Aorta (tissue), 5 donors: ENCODE results near the gene DTD1. TPM values are rescaled to one million over a fixed set of nuclear protein-coding genes. Genes with fewer than 3 reads are reported as not detected.
A peak's percentile ranks its signal among the peaks of the same experiment; 100 is the strongest.

Experiments used
- ATAC-seq: fragments of 200-7000 bp; cut with Tn5 transposase; one replicate; pipeline ENCODE4 v1.9.1; 2022; ENCODE audit warnings: moderate library complexity; ENCODE audit not compliant: low FRiP score
- DNase-seq, 2 donors: peaks; one replicate each; pipeline ENCODE4 v3.0.0-alpha.2; 2020
- H3K27ac ChIP-seq, 2 donors: one replicate each; pipeline ENCODE4 v1.5.1; 2013; ENCODE audit warnings: low read length in 2 of 2, mild to moderate bottlenecking in 2 of 2, moderate library complexity in 2 of 2, control low read depth in 1 of 2, inconsistent platforms in 1 of 2, low read depth in 1 of 2
- H3K27me3 ChIP-seq, 2 donors: one replicate each; pipeline ENCODE4 v1.6.1; 2013; ENCODE audit warnings: control low read depth in 1 of 2, low read length in 1 of 2, mild to moderate bottlenecking in 1 of 2, moderate library complexity in 1 of 2; ENCODE audit not compliant: insufficient read depth in 2 of 2, control insufficient read depth in 1 of 2
- H3K36me3 ChIP-seq, 2 donors: one replicate each; pipeline ENCODE4 v1.6.1; 2013; ENCODE audit warnings: control low read depth in 1 of 2, low read length in 1 of 2, mild to moderate bottlenecking in 1 of 2; ENCODE audit not compliant: insufficient read depth in 2 of 2, control insufficient read depth in 1 of 2
- H3K4me1 ChIP-seq, 2 donors: one replicate each; pipeline ENCODE4 v1.6.1; 2013; ENCODE audit warnings: low read length in 2 of 2, control low read depth in 1 of 2, mild to moderate bottlenecking in 1 of 2, moderate library complexity in 1 of 2; ENCODE audit not compliant: insufficient read depth in 2 of 2, control insufficient read depth in 1 of 2
- H3K4me3 ChIP-seq, 2 donors: one replicate each; pipeline ENCODE4 v1.5.1; 2013; ENCODE audit warnings: low read length in 2 of 2, control low read depth in 1 of 2, mild to moderate bottlenecking in 1 of 2
- H3K9me3 ChIP-seq: one replicate; pipeline ENCODE4 v1.6.1; 2013; ENCODE audit warnings: mild to moderate bottlenecking, low read length; ENCODE audit not compliant: control insufficient read depth
- WGBS, 2 donors: extraction: QIAGEN DNeasy Blood & Tissue Kit; methylation state at CpG; one replicate each; pipeline ENCODE4 v1.1.7; 2013; 5-methylcytosine and 5-hydroxymethylcytosine counted together
- intact Hi-C, 2 donors: fragments of 100-400 bp; cut with DNase I; formaldehyde crosslinking; loops; one replicate each; pipeline versions ENCODE4 v1.14.2 to v1.15.0; 2022
- polyA plus RNA-seq, 2 donors: library from polyadenylated mRNA; stranded (reverse); fragments of 200-250 nt; gene quantifications; one replicate each; pipeline ENCODE4 v1.2.3, GENCODE V29; 2013
- total RNA-seq, 2 donors: library from RNA; stranded (reverse); fragmentation: NEBNext Ultra II Directional; extraction: Animal tissue kit (Norgen Biotek cat#: 25700); gene quantifications; one replicate each; pipeline ENCODE4 v1.2.1, GENCODE V29; 2021
- donor health status: healthy with polysubstance abuse.
- donor health status: Bipolar disorder and iron deficiency.
- donor health status: DM: no; HTN: no; CAD: no.
- donor health status: DM: no; HTN: no; CAD: no.
- donor health status: DM: yes; HTN: yes; CAD: no.

Gene DTD1
- total and polyA plus RNA-seq, 4 donors = 17.8 to 20.2 (median 19.8) TPM

GRCh38 chr20:18694071-18694470, 106.2 kb downstream of the DTD1 start:
- Histone ChIP-seq H3K4me1 (peaks cover 0 to under 1% of the 10 kb centered on the region in 2 donors), H3K27me3 (no peaks in the 10 kb centered on the region), H3K4me3 (no peak overlapping the region), H3K36me3 (no peaks in the 10 kb centered on the region), H3K27ac (no peak overlapping the region), H3K9me3 (no peaks in the 10 kb centered on the region)
- no peak for DNase-seq
- intact Hi-C loops = no loop called here
- ATAC-seq = no peak
- WGBS, 2 donors = 88 to 91% methylated on average over 6 of the region's 6 CpGs

DNA sequence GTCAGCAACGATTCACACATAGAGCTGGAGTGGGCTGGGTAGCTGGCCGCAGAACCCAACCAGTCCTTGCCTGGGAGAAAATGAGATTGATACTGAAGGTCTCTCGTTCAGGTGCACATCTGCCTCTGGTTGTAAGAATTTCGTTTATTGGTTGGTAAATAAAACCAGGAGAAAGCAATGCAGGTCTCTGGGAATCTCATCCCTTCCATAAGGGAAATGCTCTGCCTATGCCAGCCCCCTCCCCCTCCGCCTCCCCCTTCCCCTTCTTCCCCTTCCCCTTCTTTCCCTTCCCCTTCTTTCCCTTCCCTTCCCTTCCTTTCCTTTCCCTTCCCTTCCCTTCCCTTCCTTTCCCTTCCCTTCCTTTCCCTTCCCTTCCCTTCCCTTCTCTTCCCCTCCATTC, 107.3 kb downstream of the DTD1 start:
- H3K9me3 ChIP-seq = no peaks in the 10 kb centered on the region
- no peak overlapping the region for H3K4me3 ChIP-seq
- ATAC-seq (no peak), DNase-seq (no peak)
- H3K4me1 ChIP-seq = no peaks in the 10 kb centered on the region
- H3K27me3 ChIP-seq = no peaks in the 10 kb centered on the region
- 81 to 85% methylated on average over 5 of the region's 5 CpGs for WGBS, 2 donors
- H3K36me3 ChIP-seq = no peaks in the 10 kb centered on the region
- H3K27ac ChIP-seq = no peak overlapping the region
- intact Hi-C loops = no loop called here

DNA sequence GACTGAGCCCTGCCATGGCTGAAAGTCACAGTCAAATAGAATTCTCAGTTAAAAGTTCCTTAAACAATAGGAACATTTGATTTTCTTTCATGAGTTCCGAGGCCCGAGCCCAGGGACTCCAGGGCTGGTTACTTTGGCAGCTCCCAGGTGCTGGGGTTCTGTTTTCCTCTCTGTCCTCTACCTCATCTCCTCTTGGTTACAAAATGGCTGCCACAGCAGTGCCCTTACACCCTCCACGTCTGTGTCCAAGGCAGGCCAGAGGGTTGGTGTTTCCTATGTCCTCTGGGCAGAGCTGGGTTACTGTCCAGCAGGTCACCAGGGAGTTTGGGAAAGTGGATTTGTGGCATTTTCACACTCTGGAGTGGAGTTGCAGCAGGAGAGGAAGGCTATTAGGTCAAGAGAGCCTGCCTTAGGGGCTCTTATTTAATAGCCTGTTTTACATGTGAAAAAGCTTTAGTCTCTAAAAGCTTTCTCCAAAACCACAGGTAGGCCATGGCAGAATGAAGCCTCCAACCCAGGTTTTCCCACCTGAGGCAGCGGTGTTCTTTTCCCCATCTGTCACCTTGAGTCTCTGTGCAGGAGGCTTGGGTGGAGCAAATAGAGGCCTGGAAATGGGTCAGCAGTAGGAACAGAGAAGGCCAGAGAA, 111.0 kb downstream of the DTD1 start:
- no peak for ATAC-seq
- no peak for DNase-seq
- Histone ChIP-seq H3K9me3 (no peaks in the 10 kb centered on the region), H3K27ac (no peak overlapping the region), H3K36me3 (no peaks in the 10 kb centered on the region), H3K4me3 (no peak overlapping the region), H3K27me3 (no peaks in the 10 kb centered on the region), H3K4me1 (no peaks in the 10 kb centered on the region)
- intact Hi-C loops = no loop called here
- 95% methylated on average over 4 of the region's 4 CpGs for WGBS, 2 donors

DNA sequence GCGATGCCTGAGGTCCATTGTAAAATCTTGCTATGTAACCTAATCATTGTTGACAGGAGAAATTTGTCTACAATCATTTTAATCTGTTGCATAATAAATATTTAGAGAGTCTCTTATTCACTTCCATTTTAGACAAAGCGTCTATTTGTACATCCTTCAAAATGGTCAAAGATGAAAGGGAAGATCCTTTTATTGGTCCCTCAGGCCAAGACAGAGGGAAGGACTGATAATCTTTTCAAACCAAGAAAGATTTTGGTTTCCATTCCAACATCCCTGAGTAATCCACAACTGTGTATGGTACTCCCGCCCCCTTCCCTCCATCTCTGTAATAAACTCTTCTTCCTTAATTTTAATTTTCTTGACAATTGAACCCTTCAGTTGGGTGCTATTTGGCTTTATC, 114.1 kb downstream of the DTD1 start:
- H3K36me3 ChIP-seq = no peaks in the 10 kb centered on the region
- H3K27ac ChIP-seq = no peak overlapping the region
- ATAC-seq = no peak
- H3K27me3 ChIP-seq = no peaks in the 10 kb centered on the region
- DNase-seq = no peak
- H3K9me3 ChIP-seq = no peaks in the 10 kb centered on the region
- WGBS, 2 donors = 83 to 98% methylated on average over 3 of the region's 3 CpGs
- no peak overlapping the region for H3K4me3 ChIP-seq
- no peaks in the 10 kb centered on the region for H3K4me1 ChIP-seq
- intact Hi-C loops = no loop called here

- H3K4me3 ChIP-seq = no peak overlapping the region
- H3K27ac ChIP-seq = no peak overlapping the region
- H3K27me3 ChIP-seq = no peaks in the 10 kb centered on the region
- DNase-seq (peak in 1 of 2 donors; percentile 55), ATAC-seq (peak; percentile 65)
- no peaks in the 10 kb centered on the region for H3K36me3 ChIP-seq
- WGBS, 2 donors = 9 to 28% methylated on average over 3 of the region's 3 CpGs
- H3K4me1 ChIP-seq = no peaks in the 10 kb centered on the region
- intact Hi-C loops = no loop called here
- H3K9me3 ChIP-seq = no peaks in the 10 kb centered on the region
Measured at GRCh38 chr20:18702736-18703135, 114.9 kb downstream of the DTD1 start.

DNA sequence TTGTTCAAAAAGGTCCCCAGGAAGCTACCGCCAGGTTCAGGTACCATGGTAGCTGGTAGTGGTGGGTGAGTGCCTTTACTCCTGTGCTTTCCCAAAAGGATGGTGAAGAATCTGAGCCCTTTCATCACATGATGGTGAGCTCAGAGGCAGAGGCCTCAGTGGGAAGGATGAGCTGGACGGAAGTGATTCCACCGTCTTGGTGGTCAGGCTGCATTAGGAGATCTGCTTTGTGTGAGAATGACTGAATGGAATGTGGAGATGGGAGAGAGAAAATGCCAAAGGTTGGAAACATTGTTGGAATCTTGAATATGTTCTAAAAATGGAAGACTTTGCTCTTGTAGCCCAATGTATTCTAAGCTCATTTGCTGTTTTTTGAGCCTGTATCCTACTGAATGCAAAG, 117.6 kb downstream of the DTD1 start:
- intact Hi-C loops = no loop called here
- Histone ChIP-seq H3K4me3 (no peak overlapping the region), H3K27ac (no peak overlapping the region), H3K27me3 (no peaks in the 10 kb centered on the region), H3K4me1 (no peaks in the 10 kb centered on the region), H3K36me3 (no peaks in the 10 kb centered on the region), H3K9me3 (no peaks in the 10 kb centered on the region)
- no peak for ATAC-seq
- 89 to 91% methylated on average over 3 of the region's 3 CpGs for WGBS, 2 donors
- no peak for DNase-seq

GRCh38 chr20:18705910-18706309, 118.1 kb downstream of the DTD1 start:
- Histone ChIP-seq H3K36me3 (no peaks in the 10 kb centered on the region), H3K27ac (no peak overlapping the region), H3K9me3 (no peaks in the 10 kb centered on the region), H3K27me3 (no peaks in the 10 kb centered on the region), H3K4me1 (no peaks in the 10 kb centered on the region), H3K4me3 (no peak overlapping the region)
- no peak for DNase-seq
- intact Hi-C loops = no loop called here
- no peak for ATAC-seq
- WGBS, 2 donors = 79 to 80% methylated on average over 2 of the region's 2 CpGs

- intact Hi-C loops = no loop called here
- no peak overlapping the region for H3K4me3 ChIP-seq
- no peaks in the 10 kb centered on the region for H3K36me3 ChIP-seq
- 90 to 91% methylated on average over 1 of the region's 1 CpG for WGBS, 2 donors
- no peaks in the 10 kb centered on the region for H3K4me1 ChIP-seq
- no peak for ATAC-seq
- no peaks in the 10 kb centered on the region for H3K9me3 ChIP-seq
- H3K27ac ChIP-seq = no peak overlapping the region
- no peaks in the 10 kb centered on the region for H3K27me3 ChIP-seq
- DNase-seq = no peak
Measured at GRCh38 chr20:18712131-18712530, 124.3 kb downstream of the DTD1 start.

DNA sequence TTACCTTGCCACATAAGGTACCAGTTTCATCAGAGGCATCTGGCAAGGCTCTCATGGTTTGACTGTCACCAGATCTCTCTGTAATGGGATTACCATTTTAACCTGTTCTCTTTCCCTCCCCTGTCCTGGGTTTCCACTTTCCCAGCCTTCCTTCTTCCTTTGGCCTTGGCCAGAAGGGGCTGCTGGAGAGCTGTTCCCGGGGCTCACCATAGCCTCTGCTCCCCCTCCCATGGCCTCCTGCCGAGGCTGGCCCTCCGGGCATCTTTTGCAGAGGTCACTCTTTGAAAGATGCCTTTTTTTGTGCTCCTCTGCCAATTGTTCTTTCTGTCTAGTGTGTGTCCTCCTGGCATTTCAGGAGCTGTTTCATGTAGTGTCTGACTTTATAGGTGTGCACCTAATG, 125.0 kb downstream of the DTD1 start:
- Histone ChIP-seq H3K27me3 (no peaks in the 10 kb centered on the region), H3K4me1 (no peaks in the 10 kb centered on the region), H3K27ac (no peak overlapping the region), H3K4me3 (no peak overlapping the region), H3K9me3 (no peaks in the 10 kb centered on the region), H3K36me3 (no peaks in the 10 kb centered on the region)
- intact Hi-C loops = no loop called here
- WGBS, 2 donors = 48 to 65% methylated on average over 3 of the region's 3 CpGs
- ATAC-seq = no peak
- DNase-seq = no peak
